ENCODE results near the gene SLC16A6.
"Not testable (repeated sequence)": the region's sequence is repeated elsewhere in the genome, so short reads cannot be mapped to it uniquely, and the experiment has no call there.

GRCh38 chr17:68228039-68228680, 62.8 kb downstream of the SLC16A6 start:
- TF ChIP-seq CTCF (conservative IDR thresholded peaks at IDR 0.05; ENCODE audit: low read depth, low read length); EZH2phosphoT487 (IDR thresholded peaks at IDR 0.05; ENCODE audit: borderline replicate concordance, low read length); EZH2 (IDR thresholded peaks at IDR 0.05; ENCODE audit: low read length, unreplicated experiment): not testable (repeated sequence)

All from PC-3 (cell line).